ENCODE results near the gene MYL9. TPM values are rescaled to one million over a fixed set of nuclear protein-coding genes. Genes with fewer than 3 reads are reported as not detected.

The MYL9 gene
- total and polyA plus RNA-seq, 10 of the 15 experiments (the other 5 are each of a cell fraction or from before 2014, with no cell fraction given) = 0.28 to 1.7 (median 0.63) TPM; not detected in 3

- H3K79me2 ChIP-seq (ENCODE audit: control insufficient read depth, insufficient read depth, low read length) = no peaks in the 10 kb centered on the region; the same call in 1 of the 2 replicates
- no peak for DNase-seq (ENCODE audit: low read depth, low spot score)
- H3K27me3 ChIP-seq (replicated peaks in 1 of 2; ENCODE audit: control insufficient read depth in 2 of 2, insufficient read depth in 2 of 2, low read length in 1 of 2) = no peaks in the 10 kb centered on the region
- intact Hi-C loops (cut with micrococcal nuclease; ENCODE audit: unreplicated experiment) = no loop called here
- CTCF ChIA-PET = interaction anchor here (0.7 to 1.1 kb wide), 2 partner anchors 38 to 63 kb away, joined by 3 to 5 read pairs; no protein-coding TSS in a partner anchor
- BruUV-seq (replicated peaks) = no TSS peak
- peak overlapping the region; percentile 50; the same call in 1 of the 2 replicates for H3K4me3 ChIP-seq
- no peak overlapping the region for H3K9ac ChIP-seq (ENCODE audit: control insufficient read depth, insufficient read depth, low read length)
- SMC1A ChIA-PET (ENCODE audit: uncharacterized antibody, unreplicated experiment) = no interaction called here
- no peaks in the 10 kb centered on the region for H4K20me1 ChIP-seq (ENCODE audit: control insufficient read depth, insufficient read depth)
- H3K27ac ChIP-seq (ENCODE audit: control insufficient read depth, insufficient read depth) = no peak overlapping the region
- TF ChIP-seq CTCF (IDR thresholded peaks at IDR 0.05 in 2 of 3, conservative IDR thresholded peaks at IDR 0.05 in 1 of 3; ENCODE audit: control insufficient read depth in 2 of 3, extremely low read depth in 1 of 3, insufficient read depth in 1 of 3, low read depth in 3 of 3, low read length in 3 of 3) (peak in 2 of 3 experiments; percentile 23 to 27; a peak in 3 of 6 replicates), NR2C2 (IDR thresholded peaks at IDR 0.05; ENCODE audit: borderline replicate concordance, control insufficient read depth, insufficient read length, low read depth) (no peak), WRNIP1 (IDR thresholded peaks at IDR 0.05; ENCODE audit: borderline replicate concordance, low read depth, low read length) (no peak)
- H3K4me2 ChIP-seq (ENCODE audit: control insufficient read depth, insufficient read depth) = peak overlapping the region; percentile 55
- no peaks in the 10 kb centered on the region for H3K9me3 ChIP-seq (replicated peaks; ENCODE audit: control insufficient read depth, insufficient read depth, low read length)
- RAD21 ChIA-PET (ENCODE audit: unreplicated experiment) = no interaction called here
- ATAC-seq = peak; percentile 53
- no peaks in the 10 kb centered on the region for H3K4me1 ChIP-seq (ENCODE audit: control insufficient read depth, insufficient read depth, low read length)
- no peak for FAIRE-seq
- WGBS (ENCODE audit: insufficient coverage, insufficient replicate concordance, low lambda C conversion rate, missing lambda C conversion rate) = 73% methylated on average over 14 of the region's 14 CpGs
- peak overlapping the region; percentile 45; the same call in 1 of the 2 replicates for H2AFZ ChIP-seq (ENCODE audit: control insufficient read depth, low read depth, low read length)
- H3K36me3 ChIP-seq (ENCODE audit: control insufficient read depth in 2 of 2, insufficient read depth in 2 of 2, low read length in 1 of 2) = no peaks in the 10 kb centered on the region
- in situ Hi-C loops (cut with MboI) = no loop called here
- POLR2A ChIA-PET = interaction anchor here (0.5 kb wide), 1 partner anchor 1231 kb away, joined by 4 read pairs; no protein-coding TSS in a partner anchor
These were observed 609 bp downstream of the MYL9 start for GRCh38 chr20:36541768-36542488.

Measured in GM12878 (cell line).